NCI-H345 (cell line): Measurements from ENCODE around the gene ARID3C.

ENCODE experiments used
- DNase-seq: peaks from one replicate; lab custom pipeline; 2025; lab: John Stamatoyannopoulos, UW

The ARID3C gene

GRCh38 chr9:34576597-34577399 is 52.1 kb downstream of the ARID3C start:
- no peak for DNase-seq

DNA sequence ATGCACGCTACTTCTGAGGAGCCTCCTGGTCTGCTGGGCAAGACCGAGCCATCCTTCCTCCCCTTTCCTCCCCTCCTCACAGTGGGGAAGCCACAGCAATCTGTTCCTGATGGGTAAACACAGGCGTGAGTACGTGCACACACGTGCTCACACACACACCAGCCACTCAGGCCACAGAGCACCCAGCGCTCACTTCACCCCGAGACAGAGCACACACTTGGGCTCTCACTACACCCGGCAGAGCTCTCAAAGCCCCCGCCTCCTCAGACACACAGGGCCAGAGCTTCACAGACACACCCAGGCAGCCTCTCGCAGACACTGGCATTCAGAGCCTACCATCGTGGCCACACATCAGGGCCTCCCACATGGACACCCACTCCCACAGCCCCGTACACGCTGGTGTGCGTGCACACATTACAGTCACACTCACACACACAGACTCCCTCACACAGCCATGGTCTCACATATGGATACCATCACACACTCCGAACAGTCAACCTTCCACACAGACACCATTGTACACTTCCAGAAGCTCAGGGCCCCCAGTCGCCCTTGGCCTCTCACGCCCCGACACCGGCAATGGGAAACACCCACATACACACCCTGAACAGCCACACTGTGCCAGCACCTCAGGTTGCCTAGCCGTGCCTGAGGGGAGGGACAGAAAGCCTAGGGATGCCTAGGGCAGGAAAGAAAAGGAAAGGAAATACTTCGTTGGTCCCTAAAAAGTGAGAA is 52.8 kb downstream of the ARID3C start:
- no peak for DNase-seq

DNA sequence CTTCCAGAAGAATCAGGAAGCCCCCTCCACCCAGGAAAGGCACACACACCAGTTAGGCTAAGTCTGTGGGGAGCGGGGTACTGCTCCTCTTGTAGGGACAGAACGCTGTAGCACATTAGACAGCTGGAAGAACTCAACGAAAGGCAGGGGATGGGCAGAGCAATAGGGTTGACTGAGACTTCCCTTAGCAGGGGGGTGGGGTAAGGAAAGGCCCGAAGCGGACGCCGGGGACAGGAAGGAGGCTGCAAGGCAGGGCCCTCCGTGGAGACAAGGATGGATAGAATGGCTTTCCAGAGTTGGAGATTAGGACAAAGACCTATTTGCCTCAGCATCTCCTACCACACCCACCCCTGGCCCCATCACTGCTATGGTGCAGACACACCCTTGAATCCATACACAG is 53.6 kb downstream of the ARID3C start:
- no peak for DNase-seq

DNA sequence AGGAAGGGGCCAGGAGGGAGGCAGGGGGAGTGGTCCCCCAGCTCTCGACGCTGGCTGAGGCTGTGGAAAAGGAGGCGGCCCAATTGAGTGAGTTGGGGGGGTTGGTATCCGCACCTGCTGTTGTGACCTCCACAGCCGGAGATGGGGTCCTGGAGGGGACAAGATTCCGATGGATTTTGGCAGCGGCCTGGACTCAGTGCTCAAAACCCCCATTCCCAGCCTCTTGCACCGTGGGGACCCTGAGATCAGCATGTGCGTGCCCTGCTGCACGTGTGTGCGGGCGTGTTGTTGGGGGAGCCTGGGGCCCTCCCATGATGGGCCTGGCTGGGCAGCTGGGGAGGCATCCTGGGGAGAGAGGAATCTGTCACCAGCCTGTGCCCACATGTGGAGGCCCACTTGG is 54.3 kb downstream of the ARID3C start:
- no peak for DNase-seq

DNA sequence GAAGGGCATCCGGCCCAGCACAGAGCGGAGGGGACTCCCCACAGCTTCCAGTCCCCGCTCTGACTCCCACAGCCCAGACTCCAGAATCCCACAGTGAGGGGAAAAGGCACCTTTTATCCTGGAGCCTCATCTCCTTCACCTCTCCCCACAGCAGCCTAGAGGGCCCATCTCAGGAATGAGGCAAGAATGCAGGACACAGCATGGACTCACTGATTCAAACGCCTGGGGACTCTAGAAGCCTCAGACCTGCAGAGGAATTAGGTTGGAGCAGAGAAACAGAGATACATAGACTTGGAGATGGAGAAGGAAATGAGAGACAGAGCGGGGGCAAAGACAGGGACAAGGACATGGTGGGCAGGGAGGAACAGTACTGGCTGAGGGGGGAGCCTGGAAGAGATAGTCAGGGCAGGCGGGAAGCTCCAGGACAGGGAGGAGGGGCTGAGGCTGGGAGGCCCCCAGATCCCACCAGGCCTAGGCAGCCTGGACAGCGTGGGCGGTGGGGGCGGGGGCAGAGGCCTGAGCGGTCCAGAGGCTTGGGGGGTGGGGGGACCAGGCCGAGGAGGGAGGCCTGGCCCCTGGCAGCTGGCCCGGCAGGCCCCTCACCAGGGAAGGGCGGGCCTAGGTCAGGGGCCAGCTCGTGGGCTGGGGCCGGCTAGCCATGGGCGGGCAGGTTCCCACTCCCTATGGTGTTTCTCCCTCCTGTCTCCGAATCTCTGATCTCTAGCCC is 55.1 kb downstream of the ARID3C start:
- no peak for DNase-seq

GRCh38 chr9:34572628-34573027 is 56.2 kb downstream of the ARID3C start:
- DNase-seq = no peak

- no peak for DNase-seq
Observed at GRCh38 chr9:34572092-34572491, 56.8 kb downstream of the ARID3C start.

GRCh38 chr9:34571481-34571810 is 57.4 kb downstream of the ARID3C start:
- no peak for DNase-seq
